ENCODE results near the gene MAML3. TPM values are rescaled to one million over a fixed set of nuclear protein-coding genes. Genes with fewer than 3 reads are reported as not detected.

The MAML3 gene
- total RNA-seq, 1 experiment from 2014 or later, result 12.1 TPM

GRCh38 chr4:139746431-139747171 lies 407.4 kb downstream of the MAML3 start:
- TF ChIP-seq CTCF (IDR thresholded peaks at IDR 0.05; ENCODE audit: insufficient read depth in 1 of 2, low read depth in 1 of 2, low read length in 1 of 2, severe bottlenecking in 1 of 2, unreplicated experiment in 1 of 2), result no peak
- Mint-ChIP-seq H3K27me3 (ENCODE audit: insufficient read depth, unreplicated experiment) (no peaks in the 10 kb centered on the region), H3K27ac (ENCODE audit: unreplicated experiment) (no peak overlapping the region), H3K4me1 (ENCODE audit: low read depth, unreplicated experiment) (peaks cover 20% of the 10 kb centered on the region), H3K4me3 (ENCODE audit: unreplicated experiment) (no peak overlapping the region), H3K36me3 (ENCODE audit: insufficient read depth, unreplicated experiment) (no peaks in the 10 kb centered on the region), H3K9me3 (ENCODE audit: unreplicated experiment) (no peaks in the 10 kb centered on the region)
- intact Hi-C loops (cut with micrococcal nuclease; ENCODE audit: unreplicated experiment), result no loop called here
- H3K9me3 ChIP-seq, result no peaks in the 10 kb centered on the region
- H3K4me3 ChIP-seq (ENCODE audit: low read depth, low read length), result no peak overlapping the region
- DNase-seq, result peak in 1 of 2 experiments; percentile 10
- H3K4me1 ChIP-seq, result no peaks in the 10 kb centered on the region
- POLR2A ChIA-PET, result no interaction called here
- H3K27me3 ChIP-seq (replicated peaks; ENCODE audit: control insufficient read depth, insufficient read depth, low read length), result no peaks in the 10 kb centered on the region
- CTCF ChIA-PET, result no interaction called here
- BruUV-seq (replicated peaks), result no TSS peak
- no peaks in the 10 kb centered on the region for H3K36me3 ChIP-seq (ENCODE audit: control insufficient read depth, insufficient read depth, low read length)

- H3K4me1 Mint-ChIP-seq (ENCODE audit: low read depth, unreplicated experiment), result peaks cover 30% of the 10 kb centered on the region
- H3K4me1 ChIP-seq, result peaks cover 12% of the 10 kb centered on the region
- intact Hi-C loops (cut with micrococcal nuclease; ENCODE audit: unreplicated experiment), result no loop called here
- H3K9me3 ChIP-seq, result no peaks in the 10 kb centered on the region
- H3K27ac Mint-ChIP-seq (ENCODE audit: unreplicated experiment), result no peak overlapping the region
- no peaks in the 10 kb centered on the region for H3K27me3 ChIP-seq (replicated peaks; ENCODE audit: control insufficient read depth, insufficient read depth, low read length)
- H3K27me3 Mint-ChIP-seq (ENCODE audit: insufficient read depth, unreplicated experiment), result no peaks in the 10 kb centered on the region
- no peaks in the 10 kb centered on the region for H3K9me3 Mint-ChIP-seq (ENCODE audit: unreplicated experiment)
- no peak for TF ChIP-seq CTCF (IDR thresholded peaks at IDR 0.05; ENCODE audit: insufficient read depth in 1 of 2, low read depth in 1 of 2, low read length in 1 of 2, severe bottlenecking in 1 of 2, unreplicated experiment in 1 of 2)
- H3K4me3 ChIP-seq (ENCODE audit: low read depth, low read length), result no peak overlapping the region
- H3K4me3 Mint-ChIP-seq (ENCODE audit: unreplicated experiment), result no peak overlapping the region
- DNase-seq, result no peak
- BruUV-seq (replicated peaks), result no TSS peak
- H3K36me3 ChIP-seq (ENCODE audit: control insufficient read depth, insufficient read depth, low read length), result no peaks in the 10 kb centered on the region
- H3K36me3 Mint-ChIP-seq (ENCODE audit: insufficient read depth, unreplicated experiment), result no peaks in the 10 kb centered on the region
- ChIA-PET POLR2A (no interaction called here), CTCF (interaction anchor here (1.0 kb wide), 1 partner anchor 90 kb away, joined by 4 read pairs; no protein-coding TSS in a partner anchor)
These were observed 408.8 kb downstream of the MAML3 start for GRCh38 chr4:139745111-139745639.

GRCh38 chr4:139744232-139744631 lies 409.8 kb downstream of the MAML3 start:
- intact Hi-C loops (cut with micrococcal nuclease; ENCODE audit: unreplicated experiment), result no loop called here
- Mint-ChIP-seq H3K4me1 (ENCODE audit: low read depth, unreplicated experiment) (peaks cover 34% of the 10 kb centered on the region), H3K27ac (ENCODE audit: unreplicated experiment) (no peak overlapping the region)

More at GRCh38 chr4:139744232-139744631, 409.8 kb downstream of the MAML3 start:
- Histone ChIP-seq H3K4me3 (ENCODE audit: low read depth, low read length) (no peak overlapping the region), H3K9me3 (no peaks in the 10 kb centered on the region), H3K27me3 (replicated peaks; ENCODE audit: control insufficient read depth, insufficient read depth, low read length) (no peaks in the 10 kb centered on the region), H3K36me3 (ENCODE audit: control insufficient read depth, insufficient read depth, low read length) (no peaks in the 10 kb centered on the region), H3K4me1 (peaks cover 18% of the 10 kb centered on the region)
- no peak for DNase-seq
- Mint-ChIP-seq H3K4me3 (ENCODE audit: unreplicated experiment) (no peak overlapping the region), H3K27me3 (ENCODE audit: insufficient read depth, unreplicated experiment) (no peaks in the 10 kb centered on the region), H3K36me3 (ENCODE audit: insufficient read depth, unreplicated experiment) (no peaks in the 10 kb centered on the region), H3K9me3 (ENCODE audit: unreplicated experiment) (no peaks in the 10 kb centered on the region)
- BruUV-seq (replicated peaks), result no TSS peak
- CTCF ChIA-PET, result interaction anchor here (1.0 kb wide), 2 partner anchors 87 to 89 kb away, joined by 3 to 4 read pairs; no protein-coding TSS in a partner anchor
- TF ChIP-seq CTCF (IDR thresholded peaks at IDR 0.05; ENCODE audit: insufficient read depth in 1 of 2, low read depth in 1 of 2, low read length in 1 of 2, severe bottlenecking in 1 of 2, unreplicated experiment in 1 of 2), result no peak
- POLR2A ChIA-PET, result no interaction called here

All from Caco-2 (cell line).